GM12865 (cell line): ENCODE measurements around the gene OLIG1.

Experiments
- DNase-seq: peaks from one replicate; pipeline ENCODE4 v3.0.0; 2010; ENCODE audit warnings: low read depth
- H3K4me3 ChIP-seq: 2 replicates; pipeline ENCODE4 v1.5.1; 2011; ENCODE audit warnings: mild to moderate bottlenecking, low read depth, low read length, control low read depth
- CTCF ChIP-seq: IDR thresholded peaks from 2 replicates; pipeline ENCODE4 v1.5.1; 2011; ENCODE audit warnings: low read length, control low read depth, low read depth, inconsistent platforms; ENCODE audit not compliant: insufficient read depth; ENCODE audit errors: missing control alignments

Gene OLIG1

GRCh38 chr21:33075596-33076195 is 5.8 kb downstream of the OLIG1 start:
- TF ChIP-seq CTCF = no peak
- no peak overlapping the region for H3K4me3 ChIP-seq
- no peak for DNase-seq

- H3K4me3 ChIP-seq = no peak overlapping the region
- no peak for DNase-seq
- TF ChIP-seq CTCF = no peak
These were observed 6.8 kb downstream of the OLIG1 start for GRCh38 chr21:33076600-33077329.

DNA sequence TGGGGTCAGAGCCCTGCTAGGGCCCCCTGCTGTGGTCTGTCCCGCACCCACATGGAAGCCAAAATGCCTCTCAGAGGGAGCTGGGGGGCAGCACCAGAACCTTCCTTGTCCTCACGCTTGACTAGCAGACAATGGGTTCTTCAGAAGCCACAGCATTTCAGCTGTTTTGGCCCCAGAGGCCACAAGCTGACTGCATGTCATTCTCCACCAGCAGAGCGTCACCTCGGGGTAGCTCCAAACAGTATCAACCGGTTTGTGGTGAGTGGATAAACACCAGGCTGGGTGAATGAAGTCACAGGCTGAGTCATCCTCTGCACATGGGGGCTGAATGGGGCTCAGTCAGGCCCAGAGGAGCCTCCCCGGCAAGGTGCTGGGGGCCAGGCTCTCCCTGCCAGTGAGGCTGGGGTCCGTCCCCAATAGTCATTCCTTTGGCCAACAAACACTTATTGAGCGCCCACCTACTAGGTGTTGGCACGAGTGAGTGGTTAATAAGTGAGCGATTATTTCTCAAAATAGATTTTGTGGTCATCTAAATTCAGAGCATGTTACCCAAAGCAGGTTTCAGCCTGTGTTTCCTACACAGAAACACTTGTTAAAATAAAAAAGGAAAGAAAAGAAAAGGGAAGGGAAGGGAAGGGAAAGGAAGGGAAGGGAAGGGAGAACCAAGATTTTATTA is 9.1 kb downstream of the OLIG1 start:
- peak; percentile 89 for DNase-seq
- no peak overlapping the region for H3K4me3 ChIP-seq

DNA sequence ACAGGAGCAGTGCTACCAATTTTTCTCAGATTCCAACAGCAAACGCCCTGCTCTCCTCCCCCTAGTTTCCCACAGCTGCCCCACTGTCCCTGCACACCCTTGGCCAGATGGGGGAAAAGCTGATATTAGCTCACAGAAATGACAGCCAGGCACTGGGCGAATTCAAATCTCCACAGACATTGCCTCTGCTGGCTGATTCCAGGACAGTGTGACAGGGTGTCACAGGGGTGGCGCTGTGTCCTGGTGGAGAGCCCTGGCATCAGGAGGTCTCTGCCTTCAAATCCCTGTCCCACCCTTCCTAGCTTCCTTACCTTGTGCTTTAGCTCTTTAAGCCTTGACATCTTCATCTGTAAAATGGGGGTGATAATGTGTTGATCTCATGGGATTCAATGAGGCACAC is 10.4 kb downstream of the OLIG1 start:
- no peak overlapping the region for H3K4me3 ChIP-seq
- TF ChIP-seq CTCF = no peak
- DNase-seq = no peak

More for the DNA sequence above, 9.1 kb downstream of the OLIG1 start:
- peak; percentile 13 for TF ChIP-seq CTCF

DNA sequence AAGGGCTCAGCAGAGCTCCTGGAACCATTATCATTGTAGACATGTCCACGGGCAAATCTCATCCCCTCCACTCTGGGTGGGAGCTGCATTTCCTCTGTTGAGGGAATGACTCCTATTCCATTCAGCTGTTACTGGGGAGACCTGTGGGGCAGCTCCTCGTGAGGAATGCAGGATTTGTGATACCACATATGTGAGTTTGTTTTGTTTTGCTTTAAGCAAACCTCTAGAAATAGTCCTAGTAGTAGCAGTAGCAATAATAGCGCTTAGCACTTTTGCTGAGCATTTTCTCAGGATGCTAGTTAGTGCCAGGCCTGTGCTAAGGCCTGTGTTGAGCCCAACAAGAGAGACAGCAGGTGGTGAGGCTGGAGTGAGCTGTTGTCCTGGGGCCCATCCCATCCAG is 10.8 kb downstream of the OLIG1 start:
- no peak for DNase-seq
- no peak for TF ChIP-seq CTCF
- H3K4me3 ChIP-seq = no peak overlapping the region

- no peak for DNase-seq
- H3K4me3 ChIP-seq = no peak overlapping the region
- no peak for TF ChIP-seq CTCF
These were observed 18.4 kb downstream of the OLIG1 start for GRCh38 chr21:33088384-33088783.
